ENCODE data around the gene AVP.

GRCh38 chr20:3068986-3069900, 15.3 kb downstream of the AVP start:
- TF ChIP-seq CTCF (IDR thresholded peaks at IDR 0.05) (peak; percentile 42; the same call in 1 of the 2 replicates), ZFX (IDR thresholded peaks at IDR 0.05; ENCODE audit: borderline replicate concordance) (no peak)

All from 22Rv1 (cell line).